ENCODE measurements around the gene RPS6KA1.

DNA sequence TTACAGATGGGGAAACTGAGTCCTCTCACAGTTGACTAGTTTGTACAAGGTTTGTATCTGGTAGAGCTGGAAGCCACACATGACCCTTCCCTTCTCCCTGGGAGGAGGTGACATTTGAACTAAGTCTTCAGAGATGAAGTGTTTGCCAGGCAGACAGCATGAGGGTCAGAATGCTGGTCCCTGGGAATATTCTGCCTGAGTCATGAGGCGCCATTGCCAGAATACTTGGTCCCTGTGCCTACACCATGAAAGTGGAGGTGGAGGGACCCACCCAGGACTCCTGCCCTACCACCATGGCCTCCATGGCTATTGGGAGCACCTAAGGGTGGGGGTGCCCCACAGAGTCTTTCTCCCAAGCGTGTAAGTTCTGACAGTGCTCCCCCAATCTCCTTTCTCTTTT is 7.0 kb downstream of the RPS6KA1 start:
- TF ChIP-seq GATA3 (IDR thresholded peaks at IDR 0.05; ENCODE audit: low read depth, low read length) (no peak), GATA2 (IDR thresholded peaks at IDR 0.05; ENCODE audit: low read depth, low read length) (no peak)
